GM12801 (cell line): ENCODE data around the gene RARB.

Experiments
- CTCF ChIP-seq: IDR thresholded peaks from one replicate; pipeline ENCODE4 v1.5.1; 2011; ENCODE audit warnings: control low read depth; ENCODE audit not compliant: insufficient read length; ENCODE audit errors: extremely low read depth

The RARB gene

GRCh38 chr3:25390605-25391004 lies 37.5 kb upstream of the RARB start:
- no peak for TF ChIP-seq CTCF

- no peak for TF ChIP-seq CTCF
Measured at GRCh38 chr3:25396251-25396650, 31.8 kb upstream of the RARB start.

- no peak for TF ChIP-seq CTCF
Measured at GRCh38 chr3:25396686-25397085, 31.4 kb upstream of the RARB start.

- TF ChIP-seq CTCF = no peak
Measured at GRCh38 chr3:25397150-25397549, 30.9 kb upstream of the RARB start.

GRCh38 chr3:25400587-25400986 lies 27.5 kb upstream of the RARB start:
- TF ChIP-seq CTCF = no peak

- no peak for TF ChIP-seq CTCF
Measured at GRCh38 chr3:25403968-25404367, 24.1 kb upstream of the RARB start.

GRCh38 chr3:25404569-25404968 lies 23.5 kb upstream of the RARB start:
- TF ChIP-seq CTCF = no peak

GRCh38 chr3:25405335-25405734 lies 22.7 kb upstream of the RARB start:
- TF ChIP-seq CTCF = no peak
